ENCODE data around the gene ZMIZ2. TPM values are rescaled to one million over a fixed set of nuclear protein-coding genes. Genes with fewer than 3 reads are reported as not detected.

The ZMIZ2 gene
- total and polyA plus RNA-seq, 2 experiments from 2014 or later = 15.5 to 46.1 TPM

DNA sequence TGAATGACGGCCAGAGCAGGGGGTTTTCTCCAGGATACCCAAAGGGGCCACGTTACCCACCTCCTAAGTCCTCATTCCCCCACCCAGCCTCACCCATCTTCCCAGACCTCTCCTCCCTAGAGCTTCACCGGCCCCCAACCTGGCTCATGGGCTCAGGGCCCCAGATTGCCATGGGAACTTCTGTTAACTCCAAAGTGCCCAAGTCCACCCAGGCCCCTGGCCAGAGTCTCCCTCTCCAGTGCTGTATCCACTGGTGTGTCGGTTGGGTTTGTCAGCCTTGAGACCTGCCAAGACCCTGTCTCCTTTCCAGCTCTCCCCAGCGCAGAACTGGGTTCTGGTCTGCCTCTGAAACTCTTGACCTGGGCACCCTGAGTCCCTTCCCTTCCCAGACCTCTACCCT is 37.1 kb upstream of the ZMIZ2 start:
- DNase-seq (ENCODE audit: low spot score) = no peak
- H3K9me3 Mint-ChIP-seq = no peaks in the 10 kb centered on the region; the same call in 2 of the 3 replicates
- H3K4me3 ChIP-seq = no peak overlapping the region
- H3K9me2 ChIP-seq (ENCODE audit: insufficient read depth) = no peaks in the 10 kb centered on the region
- no peak overlapping the region for H3K4me3 Mint-ChIP-seq
- peaks cover 3% of the 10 kb centered on the region; the same call in 2 of the 3 replicates for H3K4me1 Mint-ChIP-seq
- no peaks in the 10 kb centered on the region for H3F3A ChIP-seq (replicated peaks; ENCODE audit: low read depth)
- H3K27me3 ChIP-seq (ENCODE audit: insufficient read depth) = no peaks in the 10 kb centered on the region
- no peaks in the 10 kb centered on the region for H3K79me2 ChIP-seq (replicated peaks; ENCODE audit: insufficient read depth)
- H2AFZ ChIP-seq = no peak overlapping the region
- no peak; the same call in 2 of the 3 replicates for ATAC-seq
- H3K27ac Mint-ChIP-seq = no peak overlapping the region
- H3K27me3 Mint-ChIP-seq (ENCODE audit: insufficient read depth, low read depth, poor library complexity) = peaks cover 20% of the 10 kb centered on the region
- H4K20me1 ChIP-seq (replicated peaks; ENCODE audit: insufficient read depth) = no peaks in the 10 kb centered on the region; the same call in 1 of the 2 replicates
- no peak overlapping the region for H3K27ac ChIP-seq (ENCODE audit: low read depth)
- no peaks in the 10 kb centered on the region for H3K36me3 ChIP-seq (ENCODE audit: insufficient read depth)
- peaks cover 11% of the 10 kb centered on the region for H3K36me3 Mint-ChIP-seq (ENCODE audit: low read depth)
- TF ChIP-seq, protein P1, sequence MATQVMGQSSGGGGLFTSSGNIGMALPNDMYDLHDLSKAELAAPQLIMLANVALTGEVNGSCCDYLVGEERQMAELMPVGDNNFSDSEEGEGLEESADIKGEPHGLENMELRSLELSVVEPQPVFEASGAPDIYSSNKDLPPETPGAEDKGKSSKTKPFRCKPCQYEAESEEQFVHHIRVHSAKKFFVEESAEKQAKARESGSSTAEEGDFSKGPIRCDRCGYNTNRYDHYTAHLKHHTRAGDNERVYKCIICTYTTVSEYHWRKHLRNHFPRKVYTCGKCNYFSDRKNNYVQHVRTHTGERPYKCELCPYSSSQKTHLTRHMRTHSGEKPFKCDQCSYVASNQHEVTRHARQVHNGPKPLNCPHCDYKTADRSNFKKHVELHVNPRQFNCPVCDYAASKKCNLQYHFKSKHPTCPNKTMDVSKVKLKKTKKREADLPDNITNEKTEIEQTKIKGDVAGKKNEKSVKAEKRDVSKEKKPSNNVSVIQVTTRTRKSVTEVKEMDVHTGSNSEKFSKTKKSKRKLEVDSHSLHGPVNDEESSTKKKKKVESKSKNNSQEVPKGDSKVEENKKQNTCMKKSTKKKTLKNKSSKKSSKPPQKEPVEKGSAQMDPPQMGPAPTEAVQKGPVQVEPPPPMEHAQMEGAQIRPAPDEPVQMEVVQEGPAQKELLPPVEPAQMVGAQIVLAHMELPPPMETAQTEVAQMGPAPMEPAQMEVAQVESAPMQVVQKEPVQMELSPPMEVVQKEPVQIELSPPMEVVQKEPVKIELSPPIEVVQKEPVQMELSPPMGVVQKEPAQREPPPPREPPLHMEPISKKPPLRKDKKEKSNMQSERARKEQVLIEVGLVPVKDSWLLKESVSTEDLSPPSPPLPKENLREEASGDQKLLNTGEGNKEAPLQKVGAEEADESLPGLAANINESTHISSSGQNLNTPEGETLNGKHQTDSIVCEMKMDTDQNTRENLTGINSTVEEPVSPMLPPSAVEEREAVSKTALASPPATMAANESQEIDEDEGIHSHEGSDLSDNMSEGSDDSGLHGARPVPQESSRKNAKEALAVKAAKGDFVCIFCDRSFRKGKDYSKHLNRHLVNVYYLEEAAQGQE (IDR thresholded peaks at IDR 0.05; ENCODE audit: unreplicated experiment) = no peak
- TF ChIP-seq EZH2 (IDR thresholded peaks at IDR 0.05; ENCODE audit: low read depth, unreplicated experiment) = no peak
- TF ChIP-seq POLR2AphosphoS5 (IDR thresholded peaks at IDR 0.05; ENCODE audit: low read depth) = no peak
- TF ChIP-seq, protein P2, sequence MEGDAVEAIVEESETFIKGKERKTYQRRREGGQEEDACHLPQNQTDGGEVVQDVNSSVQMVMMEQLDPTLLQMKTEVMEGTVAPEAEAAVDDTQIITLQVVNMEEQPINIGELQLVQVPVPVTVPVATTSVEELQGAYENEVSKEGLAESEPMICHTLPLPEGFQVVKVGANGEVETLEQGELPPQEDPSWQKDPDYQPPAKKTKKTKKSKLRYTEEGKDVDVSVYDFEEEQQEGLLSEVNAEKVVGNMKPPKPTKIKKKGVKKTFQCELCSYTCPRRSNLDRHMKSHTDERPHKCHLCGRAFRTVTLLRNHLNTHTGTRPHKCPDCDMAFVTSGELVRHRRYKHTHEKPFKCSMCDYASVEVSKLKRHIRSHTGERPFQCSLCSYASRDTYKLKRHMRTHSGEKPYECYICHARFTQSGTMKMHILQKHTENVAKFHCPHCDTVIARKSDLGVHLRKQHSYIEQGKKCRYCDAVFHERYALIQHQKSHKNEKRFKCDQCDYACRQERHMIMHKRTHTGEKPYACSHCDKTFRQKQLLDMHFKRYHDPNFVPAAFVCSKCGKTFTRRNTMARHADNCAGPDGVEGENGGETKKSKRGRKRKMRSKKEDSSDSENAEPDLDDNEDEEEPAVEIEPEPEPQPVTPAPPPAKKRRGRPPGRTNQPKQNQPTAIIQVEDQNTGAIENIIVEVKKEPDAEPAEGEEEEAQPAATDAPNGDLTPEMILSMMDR (conservative IDR thresholded peaks at IDR 0.05; ENCODE audit: low read depth in 2 of 2) = no peak
- no peak for TF ChIP-seq NANOG (IDR thresholded peaks at IDR 0.05; ENCODE audit: borderline replicate concordance)
- no peak for TF ChIP-seq CREB1 (CRISPR knock-in tag; IDR thresholded peaks at IDR 0.05; ENCODE audit: low read depth)
- no peak for TF ChIP-seq ZNF331 (CRISPR knock-in tag; IDR thresholded peaks at IDR 0.05; ENCODE audit: low read depth)
- no peak for TF ChIP-seq STAT1 (IDR thresholded peaks at IDR 0.05; ENCODE audit: unreplicated experiment)
- TF ChIP-seq, protein P3, sequence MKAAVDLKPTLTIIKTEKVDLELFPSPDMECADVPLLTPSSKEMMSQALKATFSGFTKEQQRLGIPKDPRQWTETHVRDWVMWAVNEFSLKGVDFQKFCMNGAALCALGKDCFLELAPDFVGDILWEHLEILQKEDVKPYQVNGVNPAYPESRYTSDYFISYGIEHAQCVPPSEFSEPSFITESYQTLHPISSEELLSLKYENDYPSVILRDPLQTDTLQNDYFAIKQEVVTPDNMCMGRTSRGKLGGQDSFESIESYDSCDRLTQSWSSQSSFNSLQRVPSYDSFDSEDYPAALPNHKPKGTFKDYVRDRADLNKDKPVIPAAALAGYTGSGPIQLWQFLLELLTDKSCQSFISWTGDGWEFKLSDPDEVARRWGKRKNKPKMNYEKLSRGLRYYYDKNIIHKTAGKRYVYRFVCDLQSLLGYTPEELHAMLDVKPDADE (IDR thresholded peaks at IDR 0.05) = no peak
- no peak for TF ChIP-seq JUNB (IDR thresholded peaks at IDR 0.05; ENCODE audit: unreplicated experiment)
- TF ChIP-seq, protein P4, sequence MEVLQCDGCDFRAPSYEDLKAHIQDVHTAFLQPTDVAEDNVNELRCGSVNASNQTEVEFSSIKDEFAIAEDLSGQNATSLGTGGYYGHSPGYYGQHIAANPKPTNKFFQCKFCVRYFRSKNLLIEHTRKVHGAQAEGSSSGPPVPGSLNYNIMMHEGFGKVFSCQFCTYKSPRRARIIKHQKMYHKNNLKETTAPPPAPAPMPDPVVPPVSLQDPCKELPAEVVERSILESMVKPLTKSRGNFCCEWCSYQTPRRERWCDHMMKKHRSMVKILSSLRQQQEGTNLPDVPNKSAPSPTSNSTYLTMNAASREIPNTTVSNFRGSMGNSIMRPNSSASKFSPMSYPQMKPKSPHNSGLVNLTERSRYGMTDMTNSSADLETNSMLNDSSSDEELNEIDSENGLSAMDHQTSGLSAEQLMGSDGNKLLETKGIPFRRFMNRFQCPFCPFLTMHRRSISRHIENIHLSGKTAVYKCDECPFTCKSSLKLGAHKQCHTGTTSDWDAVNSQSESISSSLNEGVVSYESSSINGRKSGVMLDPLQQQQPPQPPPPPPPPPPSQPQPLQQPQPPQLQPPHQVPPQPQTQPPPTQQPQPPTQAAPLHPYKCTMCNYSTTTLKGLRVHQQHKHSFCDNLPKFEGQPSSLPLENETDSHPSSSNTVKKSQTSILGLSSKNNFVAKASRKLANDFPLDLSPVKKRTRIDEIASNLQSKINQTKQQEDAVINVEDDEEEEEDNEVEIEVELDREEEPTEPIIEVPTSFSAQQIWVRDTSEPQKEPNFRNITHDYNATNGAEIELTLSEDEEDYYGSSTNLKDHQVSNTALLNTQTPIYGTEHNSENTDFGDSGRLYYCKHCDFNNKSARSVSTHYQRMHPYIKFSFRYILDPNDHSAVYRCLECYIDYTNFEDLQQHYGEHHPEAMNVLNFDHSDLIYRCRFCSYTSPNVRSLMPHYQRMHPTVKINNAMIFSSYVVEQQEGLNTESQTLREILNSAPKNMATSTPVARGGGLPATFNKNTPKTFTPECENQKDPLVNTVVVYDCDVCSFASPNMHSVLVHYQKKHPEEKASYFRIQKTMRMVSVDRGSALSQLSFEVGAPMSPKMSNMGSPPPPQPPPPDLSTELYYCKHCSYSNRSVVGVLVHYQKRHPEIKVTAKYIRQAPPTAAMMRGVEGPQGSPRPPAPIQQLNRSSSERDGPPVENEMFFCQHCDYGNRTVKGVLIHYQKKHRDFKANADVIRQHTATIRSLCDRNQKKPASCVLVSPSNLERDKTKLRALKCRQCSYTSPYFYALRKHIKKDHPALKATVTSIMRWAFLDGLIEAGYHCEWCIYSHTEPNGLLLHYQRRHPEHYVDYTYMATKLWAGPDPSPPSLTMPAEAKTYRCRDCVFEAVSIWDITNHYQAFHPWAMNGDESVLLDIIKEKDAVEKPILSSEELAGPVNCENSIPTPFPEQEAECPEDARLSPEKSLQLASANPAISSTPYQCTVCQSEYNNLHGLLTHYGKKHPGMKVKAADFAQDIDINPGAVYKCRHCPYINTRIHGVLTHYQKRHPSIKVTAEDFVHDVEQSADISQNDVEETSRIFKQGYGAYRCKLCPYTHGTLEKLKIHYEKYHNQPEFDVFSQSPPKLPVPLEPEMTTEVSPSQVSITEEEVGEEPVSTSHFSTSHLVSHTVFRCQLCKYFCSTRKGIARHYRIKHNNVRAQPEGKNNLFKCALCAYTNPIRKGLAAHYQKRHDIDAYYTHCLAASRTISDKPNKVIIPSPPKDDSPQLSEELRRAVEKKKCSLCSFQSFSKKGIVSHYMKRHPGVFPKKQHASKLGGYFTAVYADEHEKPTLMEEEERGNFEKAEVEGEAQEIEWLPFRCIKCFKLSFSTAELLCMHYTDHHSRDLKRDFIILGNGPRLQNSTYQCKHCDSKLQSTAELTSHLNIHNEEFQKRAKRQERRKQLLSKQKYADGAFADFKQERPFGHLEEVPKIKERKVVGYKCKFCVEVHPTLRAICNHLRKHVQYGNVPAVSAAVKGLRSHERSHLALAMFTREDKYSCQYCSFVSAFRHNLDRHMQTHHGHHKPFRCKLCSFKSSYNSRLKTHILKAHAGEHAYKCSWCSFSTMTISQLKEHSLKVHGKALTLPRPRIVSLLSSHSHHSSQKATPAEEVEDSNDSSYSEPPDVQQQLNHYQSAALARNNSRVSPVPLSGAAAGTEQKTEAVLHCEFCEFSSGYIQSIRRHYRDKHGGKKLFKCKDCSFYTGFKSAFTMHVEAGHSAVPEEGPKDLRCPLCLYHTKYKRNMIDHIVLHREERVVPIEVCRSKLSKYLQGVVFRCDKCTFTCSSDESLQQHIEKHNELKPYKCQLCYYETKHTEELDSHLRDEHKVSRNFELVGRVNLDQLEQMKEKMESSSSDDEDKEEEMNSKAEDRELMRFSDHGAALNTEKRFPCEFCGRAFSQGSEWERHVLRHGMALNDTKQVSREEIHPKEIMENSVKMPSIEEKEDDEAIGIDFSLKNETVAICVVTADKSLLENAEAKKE (CRISPR knock-in tag; IDR thresholded peaks at IDR 0.05) = no peak
- no peak overlapping the region for H3K4me2 ChIP-seq
- no peaks in the 10 kb centered on the region for H3K4me1 ChIP-seq (ENCODE audit: insufficient read depth)

Data from GM23338 (cell line).